GM12878 (cell line): Measurements from ENCODE around the gene CNST. TPM values are rescaled to one million over a fixed set of nuclear protein-coding genes. Genes with fewer than 3 reads are reported as not detected.

Source experiments
- ATAC-seq: fragments of 200-7000 bp; cut with Tn5 transposase; 3 replicates; pipeline ENCODE4 v1.9.1; 2020; ENCODE audit warnings: mild to moderate bottlenecking, moderate library complexity
- BruUV-seq: library from RNA; stranded (reverse); fragments of 400-500 nt; replicated peaks from 2 replicates; lab custom pipeline; 2021; lab: Mats Ljungman, UMichigan
- CTCF ChIA-PET: fragments of 300-600 bp; sonication (Branson Sonifier 250); formaldehyde crosslinking; extraction: SDS; loops from one replicate; lab custom pipeline; 2021; ENCODE audit warnings: inconsistent platforms; lab: Yijun Ruan, JAX
- POLR2A ChIA-PET: fragments of 350-600 bp; formaldehyde crosslinking; extraction: SDS; loops from one replicate; lab custom pipeline; 2021; ENCODE audit warnings: inconsistent platforms; lab: Charles Lee
- RAD21 ChIA-PET: fragments of 300-600 bp; sonication (Branson Sonifier 250); formaldehyde crosslinking; loops from one replicate; lab custom pipeline; 2023; ENCODE audit warnings: antibody characterized with exemption; ENCODE audit not compliant: unreplicated experiment; lab: Charles Lee
- SMC1A ChIA-PET: fragments of 300-600 bp; sonication (Branson Sonifier 250); formaldehyde crosslinking; loops from one replicate; lab custom pipeline; 2023; ENCODE audit not compliant: unreplicated experiment, uncharacterized antibody; lab: Charles Lee
- DNase-seq: peaks from one replicate; pipeline ENCODE4 v3.0.0-alpha.2; 2011; ENCODE audit warnings: low read depth, low spot score
- FAIRE-seq: peaks from 3 replicates; lab custom pipeline; 2011; peaks lifted over from hg19 to GRCh38; lab: Jason Lieb, UNC
- H2AFZ ChIP-seq: 2 replicates; pipeline ENCODE4 v1.6.0; 2011; ENCODE audit warnings: low read depth, low read length, control low read depth; ENCODE audit not compliant: control insufficient read depth
- H3K27ac ChIP-seq: 2 replicates; pipeline ENCODE4 v1.5.1; 2011; ENCODE audit warnings: control low read depth; ENCODE audit not compliant: control insufficient read depth, insufficient read depth
- H3K27me3 ChIP-seq, 2 experiments: replicated peaks in 1 of 2; 2 replicates each; pipeline versions ENCODE4 v1.6.0 to v1.6.1; 2011; ENCODE audit warnings: low read length in 1 of 2; ENCODE audit not compliant: control insufficient read depth in 2 of 2, insufficient read depth in 2 of 2
- H3K36me3 ChIP-seq, 2 experiments: 2 replicates each; pipeline ENCODE4 v1.5.1; 2011; ENCODE audit warnings: low read length in 1 of 2; ENCODE audit not compliant: control insufficient read depth in 2 of 2, insufficient read depth in 2 of 2
- H3K4me1 ChIP-seq: 2 replicates; pipeline ENCODE4 v1.6.1; 2011; ENCODE audit warnings: mild to moderate bottlenecking, low read length, moderate library complexity, mixed read lengths; ENCODE audit not compliant: control insufficient read depth, insufficient read depth
- H3K4me2 ChIP-seq: 2 replicates; pipeline ENCODE4 v1.6.0; 2011; ENCODE audit warnings: control low read depth; ENCODE audit not compliant: control insufficient read depth, insufficient read depth
- H3K4me3 ChIP-seq: fragments of 200-600 bp; sonication (generic); 2 replicates; pipeline ENCODE4 v1.5.1; 2016
- H3K79me2 ChIP-seq: 2 replicates; pipeline ENCODE4 v1.6.0; 2011; ENCODE audit warnings: low read length; ENCODE audit not compliant: control insufficient read depth, insufficient read depth
- H3K9ac ChIP-seq: 2 replicates; pipeline ENCODE4 v1.8.0; 2011; ENCODE audit warnings: low read length, control low read depth, mixed read lengths; ENCODE audit not compliant: control insufficient read depth, insufficient read depth
- H3K9me3 ChIP-seq: replicated peaks from 3 replicates; pipeline ENCODE4 v1.5.1; 2011; ENCODE audit warnings: mild to moderate bottlenecking, low read length; ENCODE audit not compliant: control insufficient read depth, insufficient read depth
- H4K20me1 ChIP-seq: 2 replicates; pipeline ENCODE4 v1.6.0; 2011; ENCODE audit not compliant: control insufficient read depth, insufficient read depth
- CBX5 ChIP-seq: sonication (generic); IDR thresholded peaks from 2 replicates; pipeline ENCODE4 v1.6.1; 2016; ENCODE audit warnings: low read depth, moderate library complexity, mild to moderate bottlenecking, inconsistent platforms
- CEBPB ChIP-seq, 2 experiments: fragments of 150-350 bp in 1 of 2; IDR thresholded peaks; 2 replicates each; pipeline ENCODE4 v1.6.1; 2012 to 2014; ENCODE audit warnings: low read depth in 2 of 2, low read length in 2 of 2, borderline replicate concordance in 1 of 2, inconsistent platforms in 1 of 2
- FOXM1 ChIP-seq: IDR thresholded peaks from 2 replicates; pipeline ENCODE4 v1.6.1; 2012; ENCODE audit warnings: low read depth, mild to moderate bottlenecking, inconsistent platforms, low read length, moderate library complexity
- HDAC2 ChIP-seq: fragments of 200-600 bp; sonication (generic); IDR thresholded peaks from 2 replicates; pipeline ENCODE4 v1.6.1; 2017
- SMAD5 ChIP-seq: IDR thresholded peaks from 2 replicates; pipeline ENCODE4 v1.6.1; 2016; ENCODE audit warnings: antibody characterized with exemption, low read depth
- STAT3 ChIP-seq: IDR thresholded peaks from 2 replicates; pipeline ENCODE4 v1.6.1; 2011; ENCODE audit warnings: low read depth, low read length, improper control_type of control experiment
- TCF7 ChIP-seq: IDR thresholded peaks from 2 replicates; pipeline ENCODE4 v1.6.1; 2014; ENCODE audit warnings: antibody characterized with exemption, borderline replicate concordance
- YBX1 ChIP-seq: fragments of 450-650 bp; IDR thresholded peaks from 2 replicates; pipeline ENCODE4 v1.6.1; 2016; ENCODE audit warnings: antibody characterized with exemption
- ZNF217 ChIP-seq: fragments of 450-650 bp; IDR thresholded peaks from 2 replicates; pipeline ENCODE4 v1.6.1; 2017; ENCODE audit warnings: antibody characterized with exemption, mild to moderate bottlenecking
- WGBS: methylation state at CpG from one replicate; pipeline ENCODE4 v1.1.6; 2016; ENCODE audit warnings: low lambda C conversion rate; ENCODE audit not compliant: insufficient replicate concordance, insufficient coverage; ENCODE audit errors: missing lambda C conversion rate; 5-methylcytosine and 5-hydroxymethylcytosine counted together
- in situ Hi-C: fragments of 300-500 bp; cut with MboI; formaldehyde crosslinking; loops from 9 replicates; pipeline ENCODE4 v1.14.3; 2018; ENCODE audit warnings: mixed read lengths
- intact Hi-C: fragments of 100-400 bp; cut with micrococcal nuclease; formaldehyde crosslinking; loops from one replicate; pipeline ENCODE4 v1.14.2; 2022; ENCODE audit not compliant: unreplicated experiment
- polyA plus RNA-seq, 11 experiments: library from polyadenylated mRNA; depleted of rRNA in 4 of 11; unstranded in 6 of 11; stranded (reverse) in 5 of 11; fragments of >200 nt; fragmentation: Nextera tagmentation in 4 of 11; fragmentation: Illumina TruSeq in 1 of 11; extraction: Ambion mirVana in 4 of 11; extraction: Trizol in 1 of 11; gene quantifications; 1 replicate in 1 of 11; 2 replicates in 10 of 11; pipeline versions ENCODE4 v1.2.1 to v1.2.3, GENCODE V29; 2011 to 2016; ENCODE audit warnings: inconsistent platforms in 2 of 11, missing spikeins in 2 of 11, low read depth in 1 of 11
- total RNA-seq, 4 experiments: library from RNA; depleted of rRNA in 3 of 4; stranded (reverse); fragments of >200 nt in 3 of 4; fragmentation: Illumina TruSeq in 1 of 4; extraction: Trizol in 1 of 4; gene quantifications; 2 replicates each; pipeline versions ENCODE4 v1.2.1 to v1.2.3, GENCODE V29; 2013 to 2021
- TF ChIP-seq, protein P1 (sequence below): fragments of 450-650 bp; IDR thresholded peaks from 2 replicates; pipeline ENCODE4 v1.6.1; 2016; ENCODE audit warnings: mild to moderate bottlenecking
- TF ChIP-seq, protein P2 (sequence below): fragments of 450-650 bp; IDR thresholded peaks from 2 replicates; pipeline ENCODE4 v1.6.1; 2017; ENCODE audit warnings: mild to moderate bottlenecking
- TF ChIP-seq, protein P3 (sequence below): IDR thresholded peaks from 2 replicates; pipeline ENCODE4 v1.6.1; 2011; ENCODE audit warnings: borderline replicate concordance, low read depth, mild to moderate bottlenecking, moderate library complexity, mixed read lengths, low read length; ENCODE audit not compliant: insufficient read depth; ENCODE audit errors: extremely low read length
- TF ChIP-seq, protein P4 (sequence below): IDR thresholded peaks from 2 replicates; pipeline ENCODE4 v1.6.1; 2012; ENCODE audit warnings: low read depth, low read length, improper control_type of control experiment

The CNST gene
- total and polyA plus RNA-seq, 10 of the 15 experiments (the other 5 are each of a cell fraction or from before 2014, with no cell fraction given), result 4.8 to 16.2 (median 12.3) TPM

DNA sequence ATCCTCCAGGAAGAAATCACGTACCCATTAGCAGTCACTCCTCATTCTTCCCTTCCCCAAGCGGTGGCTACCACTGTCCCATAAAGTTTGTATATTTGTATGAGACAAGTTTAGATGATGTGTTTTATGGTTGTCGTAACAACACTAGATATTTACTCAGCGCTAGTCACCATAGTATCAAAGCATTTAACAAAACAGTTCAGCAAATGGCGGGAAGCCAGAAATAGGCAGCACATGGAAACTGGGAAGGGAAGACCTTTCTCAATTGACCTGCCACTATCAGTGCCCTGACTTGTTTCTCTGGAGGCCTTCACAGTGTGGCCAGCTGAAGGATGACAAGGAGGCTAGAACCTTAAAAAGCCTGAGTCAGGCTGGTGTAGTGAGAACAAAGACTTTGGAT, 31.1 kb downstream of the CNST start:
- FAIRE-seq (no peak), ATAC-seq (no peak), DNase-seq (no peak)
- WGBS, result 100% methylated on average over 5 of the region's 5 CpGs
- CTCF ChIA-PET, result interaction anchor here (0.9 kb wide), 1 partner anchor 19 kb away, joined by 3 read pairs; no protein-coding TSS in a partner anchor
- Histone ChIP-seq H3K27me3 (no peaks in the 10 kb centered on the region), H2AFZ (no peak overlapping the region), H3K4me2 (no peak overlapping the region), H3K36me3 (peaks cover 0 to 6% of the 10 kb centered on the region in 2 experiments; a peak in 1 of 4 replicates), H3K9me3 (no peaks in the 10 kb centered on the region), H3K9ac (no peak overlapping the region), H3K27ac (no peak overlapping the region), H3K4me1 (peaks cover 4% of the 10 kb centered on the region; the same call in 1 of the 2 replicates), H4K20me1 (no peaks in the 10 kb centered on the region), H3K4me3 (no peak overlapping the region), H3K79me2 (peaks cover 2% of the 10 kb centered on the region)
- intact Hi-C loops, result no loop called here
- in situ Hi-C loops, result no loop called here
- RAD21 ChIA-PET, result no interaction called here
- SMC1A ChIA-PET, result interaction anchor here (1.1 kb wide), 1 partner anchor 8 kb away, joined by 3 read pairs; no protein-coding TSS in a partner anchor
- POLR2A ChIA-PET, result no interaction called here
- no peak for TF ChIP-seq SMAD5
- no peak for TF ChIP-seq YBX1
- no peak for TF ChIP-seq STAT3
- no peak for TF ChIP-seq FOXM1
- TF ChIP-seq, protein P1, sequence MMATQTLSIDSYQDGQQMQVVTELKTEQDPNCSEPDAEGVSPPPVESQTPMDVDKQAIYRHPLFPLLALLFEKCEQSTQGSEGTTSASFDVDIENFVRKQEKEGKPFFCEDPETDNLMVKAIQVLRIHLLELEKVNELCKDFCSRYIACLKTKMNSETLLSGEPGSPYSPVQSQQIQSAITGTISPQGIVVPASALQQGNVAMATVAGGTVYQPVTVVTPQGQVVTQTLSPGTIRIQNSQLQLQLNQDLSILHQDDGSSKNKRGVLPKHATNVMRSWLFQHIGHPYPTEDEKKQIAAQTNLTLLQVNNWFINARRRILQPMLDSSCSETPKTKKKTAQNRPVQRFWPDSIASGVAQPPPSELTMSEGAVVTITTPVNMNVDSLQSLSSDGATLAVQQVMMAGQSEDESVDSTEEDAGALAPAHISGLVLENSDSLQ, result no peak
- no peak for TF ChIP-seq HDAC2
- no peak for TF ChIP-seq TCF7
- TF ChIP-seq, protein P2, sequence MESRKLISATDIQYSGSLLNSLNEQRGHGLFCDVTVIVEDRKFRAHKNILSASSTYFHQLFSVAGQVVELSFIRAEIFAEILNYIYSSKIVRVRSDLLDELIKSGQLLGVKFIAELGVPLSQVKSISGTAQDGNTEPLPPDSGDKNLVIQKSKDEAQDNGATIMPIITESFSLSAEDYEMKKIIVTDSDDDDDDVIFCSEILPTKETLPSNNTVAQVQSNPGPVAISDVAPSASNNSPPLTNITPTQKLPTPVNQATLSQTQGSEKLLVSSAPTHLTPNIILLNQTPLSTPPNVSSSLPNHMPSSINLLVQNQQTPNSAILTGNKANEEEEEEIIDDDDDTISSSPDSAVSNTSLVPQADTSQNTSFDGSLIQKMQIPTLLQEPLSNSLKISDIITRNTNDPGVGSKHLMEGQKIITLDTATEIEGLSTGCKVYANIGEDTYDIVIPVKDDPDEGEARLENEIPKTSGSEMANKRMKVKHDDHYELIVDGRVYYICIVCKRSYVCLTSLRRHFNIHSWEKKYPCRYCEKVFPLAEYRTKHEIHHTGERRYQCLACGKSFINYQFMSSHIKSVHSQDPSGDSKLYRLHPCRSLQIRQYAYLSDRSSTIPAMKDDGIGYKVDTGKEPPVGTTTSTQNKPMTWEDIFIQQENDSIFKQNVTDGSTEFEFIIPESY, result no peak
- TF ChIP-seq CBX5, result no peak
- no peak for TF ChIP-seq ZNF217
- TF ChIP-seq, protein P3, sequence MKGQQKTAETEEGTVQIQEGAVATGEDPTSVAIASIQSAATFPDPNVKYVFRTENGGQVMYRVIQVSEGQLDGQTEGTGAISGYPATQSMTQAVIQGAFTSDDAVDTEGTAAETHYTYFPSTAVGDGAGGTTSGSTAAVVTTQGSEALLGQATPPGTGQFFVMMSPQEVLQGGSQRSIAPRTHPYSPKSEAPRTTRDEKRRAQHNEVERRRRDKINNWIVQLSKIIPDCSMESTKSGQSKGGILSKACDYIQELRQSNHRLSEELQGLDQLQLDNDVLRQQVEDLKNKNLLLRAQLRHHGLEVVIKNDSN, result no peak
- TF ChIP-seq, protein P4, sequence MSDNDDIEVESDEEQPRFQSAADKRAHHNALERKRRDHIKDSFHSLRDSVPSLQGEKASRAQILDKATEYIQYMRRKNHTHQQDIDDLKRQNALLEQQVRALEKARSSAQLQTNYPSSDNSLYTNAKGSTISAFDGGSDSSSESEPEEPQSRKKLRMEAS, result no peak
- no peak for TF ChIP-seq CEBPB (IDR thresholded peaks at IDR 0.05; ENCODE audit: borderline replicate concordance in 1 of 2, low read depth in 2 of 2, low read length in 2 of 2)
- no TSS peak for BruUV-seq
